ENCODE data around the gene ARL5B. TPM values are rescaled to one million over a fixed set of nuclear protein-coding genes. Genes with fewer than 3 reads are reported as not detected.

The ARL5B gene
- total RNA-seq, 1 experiment from 2014 or later = 8.1 TPM

DNA sequence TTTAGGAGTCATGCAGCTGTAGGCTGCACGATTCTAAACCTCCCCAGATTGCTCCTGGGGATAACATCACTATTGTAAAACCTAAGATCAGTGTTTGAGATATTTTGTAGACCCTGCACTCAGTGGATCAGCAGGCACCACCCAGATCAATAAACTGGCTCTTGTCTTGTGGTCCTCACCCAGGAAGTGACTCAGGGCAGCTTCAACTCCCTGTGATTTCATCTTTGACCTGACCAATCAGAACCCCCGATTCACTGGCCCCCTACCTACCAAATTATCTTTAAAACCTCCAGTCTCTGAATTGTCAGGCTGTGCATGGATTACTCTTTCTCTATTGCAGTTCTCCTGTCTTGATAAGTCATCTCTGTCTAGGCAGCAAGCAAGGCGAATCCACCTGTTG is 25.7 kb downstream of the ARL5B start:
- H3K36me3 ChIP-seq (ENCODE audit: low read depth, low read length) = no peaks in the 10 kb centered on the region
- ChIA-PET CTCF (no interaction called here), POLR2A (ENCODE audit: unreplicated experiment) (no interaction called here)
- H3K27ac ChIP-seq (ENCODE audit: low read length) = no peak overlapping the region
- no peak overlapping the region for H2AFZ ChIP-seq (ENCODE audit: low read length)
- H3K79me2 ChIP-seq (ENCODE audit: low read length) = no peaks in the 10 kb centered on the region
- DNase-seq = no peak
- ATAC-seq = no peak
- intact Hi-C loops (cut with micrococcal nuclease) = no loop called here
- H3F3A ChIP-seq (ENCODE audit: low read length, unreplicated experiment) = peaks cover 7% of the 10 kb centered on the region
- no TSS peak for BruUV-seq (replicated peaks)
- no peaks in the 10 kb centered on the region for H3K9me2 ChIP-seq (replicated peaks; ENCODE audit: low read length)
- peaks cover 38% of the 10 kb centered on the region for H3K4me1 ChIP-seq (ENCODE audit: insufficient read depth, low read length)
- no peaks in the 10 kb centered on the region for H3K9me3 ChIP-seq (ENCODE audit: low read length)
- no peak for TF ChIP-seq EZH2 (IDR thresholded peaks at IDR 0.05; ENCODE audit: low read length, unreplicated experiment)
- TF ChIP-seq, protein P1, sequence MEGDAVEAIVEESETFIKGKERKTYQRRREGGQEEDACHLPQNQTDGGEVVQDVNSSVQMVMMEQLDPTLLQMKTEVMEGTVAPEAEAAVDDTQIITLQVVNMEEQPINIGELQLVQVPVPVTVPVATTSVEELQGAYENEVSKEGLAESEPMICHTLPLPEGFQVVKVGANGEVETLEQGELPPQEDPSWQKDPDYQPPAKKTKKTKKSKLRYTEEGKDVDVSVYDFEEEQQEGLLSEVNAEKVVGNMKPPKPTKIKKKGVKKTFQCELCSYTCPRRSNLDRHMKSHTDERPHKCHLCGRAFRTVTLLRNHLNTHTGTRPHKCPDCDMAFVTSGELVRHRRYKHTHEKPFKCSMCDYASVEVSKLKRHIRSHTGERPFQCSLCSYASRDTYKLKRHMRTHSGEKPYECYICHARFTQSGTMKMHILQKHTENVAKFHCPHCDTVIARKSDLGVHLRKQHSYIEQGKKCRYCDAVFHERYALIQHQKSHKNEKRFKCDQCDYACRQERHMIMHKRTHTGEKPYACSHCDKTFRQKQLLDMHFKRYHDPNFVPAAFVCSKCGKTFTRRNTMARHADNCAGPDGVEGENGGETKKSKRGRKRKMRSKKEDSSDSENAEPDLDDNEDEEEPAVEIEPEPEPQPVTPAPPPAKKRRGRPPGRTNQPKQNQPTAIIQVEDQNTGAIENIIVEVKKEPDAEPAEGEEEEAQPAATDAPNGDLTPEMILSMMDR (conservative IDR thresholded peaks at IDR 0.05; ENCODE audit: low read depth, low read length) = no peak
- no peak for TF ChIP-seq EZH2phosphoT487 (IDR thresholded peaks at IDR 0.05; ENCODE audit: borderline replicate concordance, low read length)
- no peak overlapping the region for H3K4me2 ChIP-seq (ENCODE audit: low read length)
- H3K9ac ChIP-seq (ENCODE audit: low read length) = no peak overlapping the region
- no peaks in the 10 kb centered on the region for H3K27me3 ChIP-seq (ENCODE audit: low read length)
- H4K20me1 ChIP-seq (ENCODE audit: low read length) = no peaks in the 10 kb centered on the region
- H3K4me3 ChIP-seq (ENCODE audit: low read length) = no peak overlapping the region

DNA sequence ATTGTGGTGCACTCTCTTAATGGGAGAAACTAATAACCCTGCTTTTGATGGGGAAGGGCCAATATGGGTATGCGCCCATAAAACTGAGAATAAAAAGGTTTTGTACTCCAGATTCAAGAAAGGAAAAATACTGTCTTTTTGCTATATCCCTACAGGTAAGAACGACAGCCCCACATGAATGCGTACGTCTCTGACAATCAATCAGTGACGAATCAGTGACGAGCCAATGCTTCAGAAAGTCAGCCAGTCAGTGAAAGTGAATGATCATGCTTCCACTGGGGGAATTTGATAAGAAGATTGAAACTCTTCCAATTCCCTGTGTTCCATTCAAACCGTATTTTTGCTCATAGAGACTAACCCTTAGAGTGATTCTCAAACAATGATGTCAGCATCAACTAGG is 26.3 kb downstream of the ARL5B start:
- CTCF ChIA-PET = no interaction called here
- POLR2A ChIA-PET (ENCODE audit: unreplicated experiment) = no interaction called here

DNA sequence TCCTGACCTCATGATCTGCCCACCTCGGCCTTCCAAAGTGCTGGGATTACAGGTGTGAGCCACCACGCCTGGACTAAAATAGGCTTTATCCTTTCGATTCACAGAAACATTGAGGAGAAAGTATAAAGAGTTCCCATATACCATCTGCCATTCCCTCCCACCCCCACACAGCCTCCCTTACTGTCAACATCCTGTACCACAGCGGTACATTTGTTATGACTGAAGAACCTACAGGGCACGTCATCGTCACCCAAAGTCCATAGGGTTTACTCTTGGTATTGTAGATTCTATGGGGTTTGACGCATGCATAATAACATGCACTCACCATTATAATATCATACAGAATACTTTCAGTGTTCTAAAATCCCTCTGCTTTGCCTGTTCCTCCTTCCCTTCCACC is 28.0 kb downstream of the ARL5B start:
- Histone ChIP-seq H3K4me3 (ENCODE audit: low read length) (no peak overlapping the region), H4K20me1 (ENCODE audit: low read length) (no peaks in the 10 kb centered on the region), H3K4me1 (ENCODE audit: insufficient read depth, low read length) (peaks cover 20% of the 10 kb centered on the region), H3K9me2 (replicated peaks; ENCODE audit: low read length) (no peaks in the 10 kb centered on the region), H3K36me3 (ENCODE audit: low read depth, low read length) (no peaks in the 10 kb centered on the region), H3K79me2 (ENCODE audit: low read length) (no peaks in the 10 kb centered on the region), H3K27ac (ENCODE audit: low read length) (no peak overlapping the region), H2AFZ (ENCODE audit: low read length) (no peak overlapping the region), H3K4me2 (ENCODE audit: low read length) (no peak overlapping the region), H3K27me3 (ENCODE audit: low read length) (no peaks in the 10 kb centered on the region), H3F3A (ENCODE audit: low read length, unreplicated experiment) (no peaks in the 10 kb centered on the region), H3K9ac (ENCODE audit: low read length) (no peak overlapping the region), H3K9me3 (ENCODE audit: low read length) (no peaks in the 10 kb centered on the region)
- TF ChIP-seq EZH2 (IDR thresholded peaks at IDR 0.05; ENCODE audit: low read length, unreplicated experiment) (no peak), EZH2phosphoT487 (IDR thresholded peaks at IDR 0.05; ENCODE audit: borderline replicate concordance, low read length) (no peak)
- TF ChIP-seq, protein P1 (conservative IDR thresholded peaks at IDR 0.05; ENCODE audit: low read depth, low read length) = no peak
- ATAC-seq (no peak), DNase-seq (no peak)
- no TSS peak for BruUV-seq (replicated peaks)
- ChIA-PET CTCF (no interaction called here), POLR2A (ENCODE audit: unreplicated experiment) (no interaction called here)
- intact Hi-C loops (cut with micrococcal nuclease) = no loop called here

More for the DNA sequence above, 26.3 kb downstream of the ARL5B start:
- H3F3A ChIP-seq (ENCODE audit: low read length, unreplicated experiment) = peaks cover 6% of the 10 kb centered on the region
- H3K9me3 ChIP-seq (ENCODE audit: low read length) = no peaks in the 10 kb centered on the region
- intact Hi-C loops (cut with micrococcal nuclease) = no loop called here
- H3K4me3 ChIP-seq (ENCODE audit: low read length) = no peak overlapping the region
- no peaks in the 10 kb centered on the region for H4K20me1 ChIP-seq (ENCODE audit: low read length)
- peaks cover 36% of the 10 kb centered on the region for H3K4me1 ChIP-seq (ENCODE audit: insufficient read depth, low read length)
- TF ChIP-seq EZH2 (IDR thresholded peaks at IDR 0.05; ENCODE audit: low read length, unreplicated experiment) (no peak), EZH2phosphoT487 (IDR thresholded peaks at IDR 0.05; ENCODE audit: borderline replicate concordance, low read length) (no peak)
- TF ChIP-seq, protein P1 (conservative IDR thresholded peaks at IDR 0.05; ENCODE audit: low read depth, low read length) = no peak
- H3K9ac ChIP-seq (ENCODE audit: low read length) = no peak overlapping the region
- H3K27me3 ChIP-seq (ENCODE audit: low read length) = no peaks in the 10 kb centered on the region
- ATAC-seq (no peak), DNase-seq (no peak)
- no peaks in the 10 kb centered on the region for H3K36me3 ChIP-seq (ENCODE audit: low read depth, low read length)
- H3K9me2 ChIP-seq (replicated peaks; ENCODE audit: low read length) = no peaks in the 10 kb centered on the region
- no peak overlapping the region for H3K4me2 ChIP-seq (ENCODE audit: low read length)
- BruUV-seq (replicated peaks) = no TSS peak
- H2AFZ ChIP-seq (ENCODE audit: low read length) = no peak overlapping the region
- H3K27ac ChIP-seq (ENCODE audit: low read length) = no peak overlapping the region
- no peaks in the 10 kb centered on the region for H3K79me2 ChIP-seq (ENCODE audit: low read length)

All from PC-3 (cell line).